ENCODE results near the gene SALL1.

Gene SALL1

GRCh38 chr16:51155820-51156806 lies 5.0 kb upstream of the SALL1 start:
- no peak for DNase-seq

DNA sequence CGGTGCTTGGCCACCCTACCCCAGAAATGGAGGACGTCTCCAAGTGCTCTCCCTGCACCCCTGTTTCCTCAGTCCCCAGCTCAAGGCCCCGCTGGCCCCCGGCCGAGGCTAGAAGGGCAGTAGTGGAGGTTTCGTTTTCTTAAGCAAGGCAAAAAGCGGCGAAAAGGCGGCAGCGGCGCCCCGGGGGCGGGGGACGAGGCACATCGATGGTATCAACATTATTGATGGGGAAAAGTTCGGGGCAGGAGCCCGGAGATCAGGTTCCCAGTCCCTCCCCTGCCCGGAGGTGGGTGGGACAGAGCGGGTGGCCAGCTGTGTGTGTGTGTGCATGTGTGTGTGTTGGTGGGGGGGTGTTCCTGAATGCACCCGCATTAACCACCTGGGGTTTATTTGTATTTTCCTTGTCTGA lies 4.1 kb upstream of the SALL1 start:
- no peak for DNase-seq

DNA sequence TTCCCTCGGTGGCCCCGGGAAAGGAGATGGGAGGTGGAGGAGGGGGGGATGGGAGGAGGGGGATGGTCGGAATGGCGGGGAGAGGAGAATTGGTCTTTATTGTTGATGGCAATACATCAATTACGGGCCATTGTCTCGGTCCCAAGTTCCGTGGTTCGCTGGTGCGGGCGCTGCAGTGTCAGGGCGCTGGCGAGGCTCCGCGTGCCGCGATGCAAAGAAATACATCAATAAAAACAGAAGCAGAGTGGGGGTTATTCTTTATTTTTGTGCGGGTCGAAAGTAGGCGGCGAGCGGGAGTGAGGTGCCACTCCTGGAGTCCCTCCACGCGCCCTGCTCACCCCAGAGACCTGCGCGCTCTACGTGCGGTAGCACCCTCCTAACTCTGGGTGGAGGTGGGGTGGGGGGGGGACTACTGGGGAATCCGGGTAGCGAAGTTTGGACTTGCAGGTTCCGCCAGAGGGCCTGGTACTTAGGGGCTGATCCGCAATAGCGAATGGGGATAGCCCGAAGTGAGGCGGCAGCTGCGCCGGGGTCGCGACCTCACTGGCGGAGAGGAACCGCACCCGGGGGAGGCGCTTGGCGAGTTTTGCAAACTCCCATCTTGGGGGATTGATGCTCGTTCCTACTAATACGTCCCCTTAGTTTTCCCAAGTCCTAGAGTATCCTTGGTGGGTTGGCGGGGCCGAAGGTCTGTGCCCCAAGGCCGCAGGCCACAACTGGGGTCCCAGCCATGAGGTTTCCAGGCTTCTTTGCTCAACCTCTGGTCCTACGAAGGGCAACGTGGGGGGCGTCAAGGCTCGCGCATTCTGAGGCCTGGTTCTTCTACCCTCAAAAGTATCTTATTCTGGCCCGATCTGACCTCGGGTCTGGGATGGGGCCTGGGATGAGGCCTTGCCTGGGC lies 3.5 kb upstream of the SALL1 start:
- DNase-seq = no peak

DNA sequence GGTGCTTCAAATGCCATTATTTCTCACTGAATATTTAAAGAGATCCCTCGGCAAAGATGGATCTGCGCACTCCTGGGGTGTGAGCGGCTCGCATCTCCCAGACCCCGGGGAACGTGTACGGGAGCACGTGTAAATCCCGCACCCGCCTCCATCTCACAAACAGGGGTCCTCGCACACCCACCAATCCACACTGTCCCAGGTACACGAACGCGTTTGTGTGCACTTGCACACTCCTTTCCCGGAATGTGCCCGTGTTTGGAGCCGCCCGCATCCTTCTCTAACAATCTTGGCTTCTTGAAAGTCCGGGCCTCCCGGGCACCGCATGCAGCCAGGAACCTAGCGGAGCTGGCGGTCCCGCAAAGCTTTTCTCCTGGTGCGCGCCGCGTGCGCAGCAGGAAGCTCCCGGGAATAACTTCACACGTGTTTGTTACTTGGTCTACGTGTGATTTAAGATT lies 2.5 kb upstream of the SALL1 start:
- no peak for DNase-seq

DNA sequence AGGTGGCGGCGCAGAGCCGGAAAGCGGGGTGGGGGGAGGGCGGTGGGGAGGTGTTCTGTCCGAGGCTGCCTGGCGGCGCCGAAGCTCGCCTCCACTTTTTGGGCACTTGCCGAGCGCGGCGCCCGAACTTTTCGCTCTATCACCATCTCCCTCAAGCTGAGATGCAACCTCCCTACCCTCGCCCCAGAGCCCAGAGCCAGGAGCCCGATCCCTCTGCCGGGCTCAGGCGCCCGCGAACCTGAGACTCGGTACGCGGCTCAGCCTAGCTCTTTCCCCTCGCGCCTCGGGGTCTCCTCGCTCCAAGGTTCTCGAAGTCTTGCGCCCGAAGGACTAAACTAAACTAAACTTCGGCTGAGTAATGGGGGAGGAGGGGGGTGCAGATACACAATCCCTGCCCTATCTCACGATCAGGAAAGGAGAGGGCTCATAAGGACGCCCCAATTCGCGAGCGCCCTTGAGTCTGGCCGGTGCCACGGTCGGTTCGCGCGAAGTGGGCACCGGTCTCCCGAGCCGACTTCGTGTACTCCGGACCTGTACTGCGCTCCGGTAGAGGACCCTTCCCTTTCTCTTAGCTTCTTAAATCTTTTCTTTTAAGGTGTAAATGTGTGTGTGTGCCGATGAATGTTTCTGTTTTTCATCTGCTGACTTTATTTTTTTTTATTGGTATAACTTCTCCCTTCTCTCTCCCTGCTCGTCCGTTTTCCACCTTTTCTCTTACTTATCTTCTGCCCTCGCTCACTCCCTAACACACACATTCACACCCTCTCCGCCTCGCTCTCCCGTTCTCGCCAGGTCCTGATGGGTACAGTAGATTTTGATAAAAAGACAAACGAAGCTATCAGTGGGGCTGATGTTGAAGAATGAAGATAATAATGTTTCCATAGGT lies 1.9 kb upstream of the SALL1 start:
- DNase-seq = no peak

DNA sequence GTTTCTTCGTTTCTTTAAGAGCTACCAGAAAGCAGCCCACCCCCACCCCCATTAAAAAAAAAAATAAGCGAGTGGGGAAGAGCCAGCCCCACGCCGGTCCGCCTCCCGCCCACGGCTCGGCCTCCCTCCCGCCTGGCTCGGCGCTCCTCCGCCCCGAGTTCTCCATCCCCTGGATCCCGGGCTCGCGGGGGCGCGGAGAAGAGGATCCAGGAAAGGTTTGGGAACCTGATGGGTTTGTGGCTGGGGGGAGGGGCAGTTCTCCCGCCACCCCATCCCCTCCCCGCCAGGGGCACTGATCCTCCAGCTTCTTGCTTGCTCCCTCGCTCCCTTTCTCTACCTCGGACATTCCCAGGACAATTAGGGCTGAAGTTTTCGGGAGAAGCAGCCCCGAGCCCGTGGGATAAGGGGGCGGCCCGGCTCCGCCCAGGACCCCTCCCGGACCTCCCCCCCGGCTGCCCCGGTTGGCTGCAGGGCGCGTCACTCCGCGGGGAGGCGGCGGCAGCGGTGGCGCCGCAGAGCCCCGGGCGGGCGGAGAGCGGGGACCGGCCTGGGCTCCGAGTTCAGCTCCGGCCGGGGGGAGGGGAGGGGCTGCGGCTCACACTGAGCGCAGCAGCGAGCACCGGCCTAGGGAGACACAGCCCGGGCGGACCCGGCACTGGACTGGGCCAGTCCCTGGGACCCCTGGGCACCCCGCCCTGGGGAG lies 1.0 kb upstream of the SALL1 start:
- DNase-seq = no peak

DNA sequence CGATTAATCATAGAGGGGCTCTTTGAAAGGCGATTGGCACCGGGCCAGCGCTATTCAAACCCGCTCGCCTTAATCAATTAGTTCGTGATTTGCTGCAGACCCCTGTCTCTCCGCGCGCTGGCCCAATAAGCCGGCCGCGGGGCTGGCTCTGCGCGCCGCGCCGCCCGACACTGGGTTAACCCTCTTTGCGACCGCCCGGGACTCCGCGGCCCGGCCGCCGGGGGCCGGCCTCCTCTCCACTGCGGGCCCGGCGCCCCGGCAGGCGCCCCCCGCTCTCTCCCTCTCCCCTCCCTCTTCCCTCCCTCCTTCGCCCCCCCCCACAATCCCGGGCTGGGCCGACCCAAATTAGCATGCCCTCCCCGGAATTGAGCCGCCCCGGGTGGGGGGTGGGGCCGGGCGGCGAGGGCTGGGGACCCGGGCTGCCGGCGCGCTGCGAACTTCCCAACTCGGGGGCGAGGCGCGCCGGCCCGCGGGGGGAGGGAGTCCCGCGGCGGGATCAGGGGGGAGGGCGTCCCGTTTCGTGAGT lies 428 bp upstream of the SALL1 start:
- no peak for DNase-seq

- DNase-seq = no peak
Measured at GRCh38 chr16:51150165-51150887, 744 bp downstream of the SALL1 start.

DNA sequence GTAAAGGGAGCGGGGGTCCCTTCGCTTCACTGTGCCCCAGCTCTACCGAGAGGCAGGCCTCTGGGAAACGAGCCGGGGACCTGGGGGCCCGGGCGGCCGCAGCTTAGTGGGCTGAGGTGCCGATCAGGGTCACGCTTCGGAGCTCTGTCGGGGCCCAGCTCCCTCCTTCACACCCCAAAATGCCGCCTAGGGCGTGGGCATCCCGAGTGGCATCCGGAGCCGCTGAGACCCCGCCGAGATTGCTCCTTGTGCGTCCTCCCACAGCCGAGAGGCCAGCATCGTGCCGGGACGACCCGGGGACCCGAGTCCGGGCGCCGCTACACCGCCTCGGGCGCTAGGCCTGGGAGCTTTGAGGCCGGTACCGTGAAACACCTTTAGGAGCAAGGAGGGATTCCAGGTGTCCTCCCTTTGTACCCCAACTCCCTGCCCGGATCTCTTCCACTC lies 1.3 kb downstream of the SALL1 start:
- no peak for DNase-seq

GRCh38 chr16:51149251-51149661 lies 1.8 kb downstream of the SALL1 start:
- DNase-seq = no peak

DNA sequence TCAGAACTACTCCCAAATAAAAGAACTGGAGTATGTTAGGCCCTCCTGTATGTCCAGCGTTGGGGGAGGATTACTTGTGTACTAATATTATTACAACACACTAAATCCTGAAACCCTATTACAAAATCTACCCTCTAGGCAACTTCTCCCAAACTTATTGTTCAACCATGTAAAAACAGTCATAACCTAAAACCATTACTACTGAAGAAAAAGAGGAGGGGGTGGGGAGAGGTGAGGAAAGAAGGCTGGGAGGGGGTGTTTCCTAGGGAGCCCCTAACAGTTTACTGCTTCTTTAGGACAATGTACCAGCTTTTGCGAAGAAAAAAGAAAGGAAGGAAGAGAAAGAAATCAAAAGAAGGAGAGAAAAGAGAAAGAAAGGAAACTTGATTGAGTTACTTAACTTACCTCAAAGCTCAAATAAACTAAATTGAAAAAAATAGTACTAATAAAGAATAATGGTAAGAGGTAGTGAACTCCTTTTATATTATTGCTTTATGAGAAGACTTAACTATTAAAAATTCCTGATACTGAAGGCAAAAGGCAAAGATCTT lies 2.3 kb downstream of the SALL1 start:
- DNase-seq = no peak

GRCh38 chr16:51147776-51148677 lies 3.0 kb downstream of the SALL1 start:
- no peak for DNase-seq

DNA sequence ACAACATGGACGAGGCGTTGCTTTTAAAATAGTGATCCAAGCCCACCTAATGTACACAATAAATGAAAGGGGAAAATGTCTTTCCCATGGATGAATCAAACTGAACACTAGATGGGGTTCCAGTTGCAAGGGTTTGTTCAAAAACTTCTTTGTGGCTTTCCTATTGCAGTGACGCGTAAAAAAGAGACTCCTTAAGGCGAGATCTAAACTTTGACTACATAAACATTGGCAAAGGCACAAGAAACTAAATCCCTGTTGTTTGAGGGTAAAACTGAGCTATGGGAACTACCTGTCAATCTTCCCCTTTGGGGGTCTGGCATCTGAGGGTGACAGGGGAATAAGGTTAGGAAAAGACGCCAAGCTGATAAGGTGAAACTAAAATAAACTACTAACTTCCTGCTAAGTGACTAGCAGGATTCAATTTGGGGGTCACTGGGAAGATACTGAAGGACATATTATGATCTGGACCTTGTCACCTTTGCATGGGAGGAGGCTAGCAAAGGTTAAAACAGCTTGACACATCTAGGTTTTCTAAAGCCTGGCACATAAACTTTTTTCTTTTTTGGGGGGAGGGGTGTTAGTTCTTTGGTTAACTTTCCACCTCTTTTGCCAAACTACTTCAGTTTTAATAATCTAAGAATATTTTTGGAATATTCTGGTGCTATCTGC lies 4.7 kb downstream of the SALL1 start:
- no peak for DNase-seq

GRCh38 chr16:51144203-51144602 lies 6.9 kb downstream of the SALL1 start:
- no peak for DNase-seq

DNA sequence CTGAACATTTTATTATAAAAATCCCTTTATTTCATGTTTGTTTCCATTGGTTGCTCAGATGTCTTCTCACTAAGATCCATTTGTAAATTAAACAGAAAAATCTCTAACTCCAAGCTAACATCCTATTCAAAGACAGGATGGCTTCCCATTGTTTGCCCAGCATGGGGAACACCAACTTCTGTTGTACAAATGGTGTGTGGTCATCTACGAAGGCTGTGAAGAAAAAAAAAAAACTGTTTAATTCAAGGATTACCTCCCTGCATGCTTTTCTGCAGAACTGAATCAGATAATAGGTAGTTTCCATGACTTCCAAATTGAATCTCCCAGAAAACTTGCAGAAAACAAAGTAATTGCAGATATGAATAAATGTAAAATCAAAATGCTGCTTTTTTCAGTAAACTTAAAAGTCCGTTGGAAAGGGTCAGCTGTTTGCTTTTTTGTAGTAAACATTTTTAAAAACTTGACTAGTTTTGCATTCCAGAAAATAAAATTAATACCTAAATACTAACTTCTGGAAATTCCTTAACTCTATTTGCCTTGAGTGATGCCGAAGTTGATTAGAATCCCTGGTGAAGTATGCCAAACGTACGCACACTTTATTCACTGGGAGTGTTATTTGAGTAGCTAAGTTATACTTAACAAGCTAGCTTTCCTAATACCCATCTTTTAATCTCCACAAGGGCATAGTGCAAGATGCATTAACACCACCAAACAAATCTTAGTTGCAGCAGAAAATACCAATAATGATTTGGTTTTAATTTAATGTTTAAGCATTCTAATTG lies 7.7 kb downstream of the SALL1 start:
- no peak for DNase-seq

- no peak for DNase-seq
Measured at GRCh38 chr16:51141541-51141940, 9.5 kb downstream of the SALL1 start.

GRCh38 chr16:51141106-51141505 lies 10.0 kb downstream of the SALL1 start:
- DNase-seq = no peak

- DNase-seq = no peak
Measured at GRCh38 chr16:51140112-51140511, 11.0 kb downstream of the SALL1 start.

Measured in activated CD4-positive, alpha-beta T cell treated with anti-CD3 and anti-CD28 coated beads, Interleukin-2, amount 50 U/mL, for 48 hours (primary cell).